ENCODE measurements around the gene RNF213.

RNF213 gene

GRCh38 chr17:80242505-80242904, 18.1 kb upstream of the RNF213 start:
- TF ChIP-seq CTCF (IDR thresholded peaks at IDR 0.05) = no peak

- no peak for TF ChIP-seq CTCF (IDR thresholded peaks at IDR 0.05)
Measured at GRCh38 chr17:80243526-80244433, 16.9 kb upstream of the RNF213 start.

GRCh38 chr17:80244871-80245509, 15.7 kb upstream of the RNF213 start:
- no peak for TF ChIP-seq CTCF (IDR thresholded peaks at IDR 0.05)

- TF ChIP-seq CTCF (IDR thresholded peaks at IDR 0.05) = no peak
Measured at GRCh38 chr17:80245566-80246265, 14.9 kb upstream of the RNF213 start.

GRCh38 chr17:80246266-80246681, 14.4 kb upstream of the RNF213 start:
- no peak for TF ChIP-seq CTCF (IDR thresholded peaks at IDR 0.05)

GRCh38 chr17:80246726-80247125, 13.9 kb upstream of the RNF213 start:
- no peak for TF ChIP-seq CTCF (IDR thresholded peaks at IDR 0.05)

GRCh38 chr17:80247561-80247960, 13.1 kb upstream of the RNF213 start:
- no peak for TF ChIP-seq CTCF (IDR thresholded peaks at IDR 0.05)
